ENCODE measurements around the gene JPH3.

DNA sequence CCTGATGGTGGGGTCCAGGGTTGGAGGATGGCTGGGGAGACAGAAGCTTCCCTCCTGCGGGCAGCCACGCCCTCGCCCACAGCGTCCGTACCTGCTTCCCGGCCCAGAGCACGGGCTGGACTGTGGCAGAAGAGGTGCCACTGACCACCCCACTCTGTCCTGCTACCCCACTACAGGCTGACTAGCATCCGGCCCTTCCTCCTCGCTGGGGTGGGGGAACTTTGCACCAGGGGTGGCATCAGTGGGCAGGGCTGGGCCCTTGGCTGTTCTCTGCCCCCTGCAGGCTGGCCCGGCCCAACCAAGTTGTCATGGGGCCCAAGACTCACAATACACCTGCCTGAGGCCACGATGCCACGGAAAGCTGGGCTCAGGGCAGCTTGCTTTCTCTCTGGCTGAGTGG lies 90.4 kb downstream of the JPH3 start:
- TF ChIP-seq, protein P1, sequence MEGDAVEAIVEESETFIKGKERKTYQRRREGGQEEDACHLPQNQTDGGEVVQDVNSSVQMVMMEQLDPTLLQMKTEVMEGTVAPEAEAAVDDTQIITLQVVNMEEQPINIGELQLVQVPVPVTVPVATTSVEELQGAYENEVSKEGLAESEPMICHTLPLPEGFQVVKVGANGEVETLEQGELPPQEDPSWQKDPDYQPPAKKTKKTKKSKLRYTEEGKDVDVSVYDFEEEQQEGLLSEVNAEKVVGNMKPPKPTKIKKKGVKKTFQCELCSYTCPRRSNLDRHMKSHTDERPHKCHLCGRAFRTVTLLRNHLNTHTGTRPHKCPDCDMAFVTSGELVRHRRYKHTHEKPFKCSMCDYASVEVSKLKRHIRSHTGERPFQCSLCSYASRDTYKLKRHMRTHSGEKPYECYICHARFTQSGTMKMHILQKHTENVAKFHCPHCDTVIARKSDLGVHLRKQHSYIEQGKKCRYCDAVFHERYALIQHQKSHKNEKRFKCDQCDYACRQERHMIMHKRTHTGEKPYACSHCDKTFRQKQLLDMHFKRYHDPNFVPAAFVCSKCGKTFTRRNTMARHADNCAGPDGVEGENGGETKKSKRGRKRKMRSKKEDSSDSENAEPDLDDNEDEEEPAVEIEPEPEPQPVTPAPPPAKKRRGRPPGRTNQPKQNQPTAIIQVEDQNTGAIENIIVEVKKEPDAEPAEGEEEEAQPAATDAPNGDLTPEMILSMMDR (IDR thresholded peaks at IDR 0.05), result no peak
- no peak for TF ChIP-seq FOXP1 (CRISPR knock-in tag; IDR thresholded peaks at IDR 0.05; ENCODE audit: borderline replicate concordance)
- TF ChIP-seq, protein P2, sequence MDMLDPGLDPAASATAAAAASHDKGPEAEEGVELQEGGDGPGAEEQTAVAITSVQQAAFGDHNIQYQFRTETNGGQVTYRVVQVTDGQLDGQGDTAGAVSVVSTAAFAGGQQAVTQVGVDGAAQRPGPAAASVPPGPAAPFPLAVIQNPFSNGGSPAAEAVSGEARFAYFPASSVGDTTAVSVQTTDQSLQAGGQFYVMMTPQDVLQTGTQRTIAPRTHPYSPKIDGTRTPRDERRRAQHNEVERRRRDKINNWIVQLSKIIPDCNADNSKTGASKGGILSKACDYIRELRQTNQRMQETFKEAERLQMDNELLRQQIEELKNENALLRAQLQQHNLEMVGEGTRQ (CRISPR knock-in tag; IDR thresholded peaks at IDR 0.05), result no peak
